Measurements from ENCODE around the gene GGN. TPM values are rescaled to one million over a fixed set of nuclear protein-coding genes. Genes with fewer than 3 reads are reported as not detected.

Gene GGN
- total RNA-seq, 1 donor from 2014 or later = 1.1 TPM

DNA sequence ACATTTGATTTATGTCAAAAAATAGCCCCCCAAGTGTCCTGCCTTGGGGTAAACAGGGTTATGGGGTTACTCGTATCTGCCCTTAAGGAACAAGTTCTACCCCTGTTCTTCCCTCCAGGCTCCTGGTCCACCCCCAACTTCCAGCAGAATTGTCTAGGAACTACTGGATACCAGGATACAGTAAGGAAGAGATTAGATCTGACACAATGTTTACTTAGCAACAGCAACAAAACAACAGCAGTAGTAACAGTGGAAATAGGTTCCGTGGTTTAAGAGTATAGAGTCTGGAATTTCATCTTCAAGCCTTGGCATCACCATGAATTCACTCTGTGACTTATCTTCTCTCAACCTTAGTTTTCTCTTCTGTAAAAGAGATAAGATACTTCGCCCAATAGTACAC lies 13.3 kb upstream of the GGN start:
- no peak for DNase-seq (ENCODE audit: extremely low spot score, unreplicated experiment)
- Mint-ChIP-seq H3K4me1 (ENCODE audit: unreplicated experiment) (no peaks in the 10 kb centered on the region), H3K9me3 (no peaks in the 10 kb centered on the region), H3K4me3 (no peak overlapping the region), H3K36me3 (peaks cover 5% of the 10 kb centered on the region), H3K27ac (no peak overlapping the region), H3K27me3 (peaks cover 23% of the 10 kb centered on the region)
- TF ChIP-seq, protein P1, sequence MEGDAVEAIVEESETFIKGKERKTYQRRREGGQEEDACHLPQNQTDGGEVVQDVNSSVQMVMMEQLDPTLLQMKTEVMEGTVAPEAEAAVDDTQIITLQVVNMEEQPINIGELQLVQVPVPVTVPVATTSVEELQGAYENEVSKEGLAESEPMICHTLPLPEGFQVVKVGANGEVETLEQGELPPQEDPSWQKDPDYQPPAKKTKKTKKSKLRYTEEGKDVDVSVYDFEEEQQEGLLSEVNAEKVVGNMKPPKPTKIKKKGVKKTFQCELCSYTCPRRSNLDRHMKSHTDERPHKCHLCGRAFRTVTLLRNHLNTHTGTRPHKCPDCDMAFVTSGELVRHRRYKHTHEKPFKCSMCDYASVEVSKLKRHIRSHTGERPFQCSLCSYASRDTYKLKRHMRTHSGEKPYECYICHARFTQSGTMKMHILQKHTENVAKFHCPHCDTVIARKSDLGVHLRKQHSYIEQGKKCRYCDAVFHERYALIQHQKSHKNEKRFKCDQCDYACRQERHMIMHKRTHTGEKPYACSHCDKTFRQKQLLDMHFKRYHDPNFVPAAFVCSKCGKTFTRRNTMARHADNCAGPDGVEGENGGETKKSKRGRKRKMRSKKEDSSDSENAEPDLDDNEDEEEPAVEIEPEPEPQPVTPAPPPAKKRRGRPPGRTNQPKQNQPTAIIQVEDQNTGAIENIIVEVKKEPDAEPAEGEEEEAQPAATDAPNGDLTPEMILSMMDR (conservative IDR thresholded peaks at IDR 0.05) = no peak

DNA sequence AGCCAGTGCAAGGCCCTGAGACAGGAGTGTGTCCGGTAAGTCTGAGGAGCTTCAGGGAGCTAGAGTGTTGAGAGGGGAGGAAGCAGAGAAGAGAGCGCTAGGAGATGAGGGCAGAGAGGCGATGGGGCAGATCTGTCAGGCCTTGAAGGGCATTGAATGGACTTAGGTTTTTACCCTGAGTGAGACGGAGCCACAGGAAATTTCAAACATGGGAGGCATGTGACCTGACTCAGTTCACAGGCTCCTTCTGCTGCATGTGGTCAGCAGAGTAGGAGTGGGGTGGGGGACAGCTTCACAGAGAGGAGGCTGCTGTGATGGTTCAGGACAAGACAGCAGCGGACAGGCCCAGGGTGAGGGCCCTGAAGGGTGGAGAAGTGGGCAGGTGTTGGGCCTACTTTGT lies 12.5 kb upstream of the GGN start:
- peaks cover 5% of the 10 kb centered on the region for H3K36me3 Mint-ChIP-seq
- no peak for DNase-seq (ENCODE audit: extremely low spot score, unreplicated experiment)
- H3K4me1 Mint-ChIP-seq (ENCODE audit: unreplicated experiment) = no peaks in the 10 kb centered on the region
- no peak overlapping the region for H3K27ac Mint-ChIP-seq
- H3K9me3 Mint-ChIP-seq = no peaks in the 10 kb centered on the region
- peaks cover 23% of the 10 kb centered on the region for H3K27me3 Mint-ChIP-seq
- TF ChIP-seq, protein P1 (conservative IDR thresholded peaks at IDR 0.05) = no peak
- no peak overlapping the region for H3K4me3 Mint-ChIP-seq

DNA sequence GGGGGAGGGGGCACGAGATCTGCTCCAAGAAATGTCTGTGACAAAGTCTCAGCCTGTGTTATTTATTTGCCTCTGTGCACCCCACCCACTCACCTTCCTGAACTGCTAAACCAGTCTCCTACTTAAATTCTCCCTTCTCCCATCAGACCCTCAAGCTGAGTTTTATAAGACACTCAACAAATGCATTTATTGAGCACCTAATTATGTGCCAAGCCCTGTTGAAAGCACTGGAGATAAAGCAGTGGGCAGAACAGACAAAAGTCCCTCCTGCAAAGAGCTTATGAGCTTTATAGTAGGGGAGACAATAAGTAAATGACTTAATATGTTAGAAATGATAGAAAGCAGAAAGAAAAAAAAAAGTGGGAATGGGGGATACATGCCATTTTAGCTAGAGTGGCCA lies 11.7 kb upstream of the GGN start:
- Mint-ChIP-seq H3K36me3 (peaks cover 5% of the 10 kb centered on the region), H3K4me1 (ENCODE audit: unreplicated experiment) (no peaks in the 10 kb centered on the region), H3K27me3 (peaks cover 26% of the 10 kb centered on the region), H3K27ac (no peak overlapping the region), H3K4me3 (no peak overlapping the region), H3K9me3 (no peaks in the 10 kb centered on the region)
- TF ChIP-seq, protein P1 (conservative IDR thresholded peaks at IDR 0.05) = no peak
- no peak for DNase-seq (ENCODE audit: extremely low spot score, unreplicated experiment)

GRCh38 chr19:38399081-38399480 lies 11.2 kb upstream of the GGN start:
- H3K9me3 Mint-ChIP-seq = no peaks in the 10 kb centered on the region
- H3K4me3 Mint-ChIP-seq = no peak overlapping the region
- no peak overlapping the region for H3K27ac Mint-ChIP-seq
- peaks cover 6% of the 10 kb centered on the region for H3K36me3 Mint-ChIP-seq
- no peaks in the 10 kb centered on the region for H3K4me1 Mint-ChIP-seq (ENCODE audit: unreplicated experiment)
- peaks cover 28% of the 10 kb centered on the region for H3K27me3 Mint-ChIP-seq
- TF ChIP-seq, protein P1 (conservative IDR thresholded peaks at IDR 0.05) = no peak
- no peak for DNase-seq (ENCODE audit: extremely low spot score, unreplicated experiment)

- DNase-seq (ENCODE audit: extremely low spot score, unreplicated experiment) = no peak
- H3K9me3 Mint-ChIP-seq = no peaks in the 10 kb centered on the region
- H3K4me3 Mint-ChIP-seq = no peak overlapping the region
- H3K27ac Mint-ChIP-seq = no peak overlapping the region
- peaks cover 52% of the 10 kb centered on the region for H3K27me3 Mint-ChIP-seq
- no peaks in the 10 kb centered on the region for H3K4me1 Mint-ChIP-seq (ENCODE audit: unreplicated experiment)
- TF ChIP-seq, protein P1 (conservative IDR thresholded peaks at IDR 0.05) = no peak
- peaks cover 18% of the 10 kb centered on the region for H3K36me3 Mint-ChIP-seq
Measured at GRCh38 chr19:38395381-38396114, 7.7 kb upstream of the GGN start.
